SH-SY5Y (cell line): ENCODE data around the gene BMP2K.

Source experiments
- GATA2 ChIP-seq: IDR thresholded peaks from 2 replicates; pipeline ENCODE4 v1.6.1; 2011; ENCODE audit warnings: mild to moderate bottlenecking, low read depth, low read length
- GATA3 ChIP-seq: IDR thresholded peaks from 2 replicates; pipeline ENCODE4 v1.6.1; 2011; ENCODE audit warnings: low read depth, mild to moderate bottlenecking, low read length, moderate library complexity

BMP2K gene

DNA sequence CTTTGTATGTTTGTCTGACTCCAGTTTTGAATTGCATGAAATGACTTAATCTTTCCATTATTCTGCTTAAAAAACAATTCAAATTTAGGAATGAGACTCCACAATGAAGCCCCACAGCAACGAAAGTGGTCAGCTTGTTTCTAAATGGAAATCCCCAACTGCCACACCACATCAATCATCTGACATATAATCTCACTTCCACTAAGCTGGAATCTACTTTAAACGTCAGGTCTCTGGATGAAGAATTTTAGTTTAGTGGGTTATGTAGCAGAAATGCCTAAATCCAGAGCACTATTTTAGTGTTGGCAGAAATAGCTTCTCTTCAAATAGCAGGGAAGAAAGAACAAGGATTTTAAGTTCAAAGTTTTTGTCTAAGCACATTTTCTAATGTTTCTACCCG, 1.7 kb upstream of the BMP2K start:
- TF ChIP-seq GATA3 (no peak), GATA2 (no peak)

GRCh38 chr4:78775303-78776078, 659 bp upstream of the BMP2K start:
- TF ChIP-seq GATA3 (no peak), GATA2 (no peak)

GRCh38 chr4:78776729-78777575, 802 bp downstream of the BMP2K start:
- TF ChIP-seq GATA3 (no peak), GATA2 (no peak)

- TF ChIP-seq GATA3 (no peak), GATA2 (no peak)
These were observed 1.4 kb downstream of the BMP2K start for GRCh38 chr4:78777576-78777940.

GRCh38 chr4:78778530-78778929, 2.4 kb downstream of the BMP2K start:
- no peak for TF ChIP-seq GATA3
- TF ChIP-seq GATA2 = no peak

- no peak for TF ChIP-seq GATA2
- TF ChIP-seq GATA3 = no peak
These were observed 3.1 kb downstream of the BMP2K start for GRCh38 chr4:78779280-78779679.

DNA sequence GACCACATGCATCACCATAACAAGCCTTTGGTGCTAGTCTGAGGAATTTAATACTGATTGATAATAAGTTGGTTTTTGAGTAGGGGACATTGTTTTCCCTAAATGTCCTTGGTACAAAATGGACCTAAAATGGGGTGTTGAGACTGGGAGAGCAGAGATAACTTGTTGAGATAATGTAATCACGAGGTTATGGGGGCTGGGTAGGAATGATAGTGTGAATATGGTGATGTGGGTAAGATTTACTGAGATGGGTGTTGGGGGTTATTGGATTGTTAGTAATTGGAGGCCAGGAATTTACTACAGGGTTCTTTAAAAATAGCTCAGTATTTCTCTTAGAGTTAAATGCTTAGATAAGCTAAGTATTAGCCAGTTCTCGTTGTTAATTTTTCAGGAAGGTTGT, 3.9 kb downstream of the BMP2K start:
- TF ChIP-seq GATA3 = no peak
- TF ChIP-seq GATA2 = no peak

GRCh38 chr4:78781139-78781538, 5.0 kb downstream of the BMP2K start:
- TF ChIP-seq GATA3 = no peak
- no peak for TF ChIP-seq GATA2

DNA sequence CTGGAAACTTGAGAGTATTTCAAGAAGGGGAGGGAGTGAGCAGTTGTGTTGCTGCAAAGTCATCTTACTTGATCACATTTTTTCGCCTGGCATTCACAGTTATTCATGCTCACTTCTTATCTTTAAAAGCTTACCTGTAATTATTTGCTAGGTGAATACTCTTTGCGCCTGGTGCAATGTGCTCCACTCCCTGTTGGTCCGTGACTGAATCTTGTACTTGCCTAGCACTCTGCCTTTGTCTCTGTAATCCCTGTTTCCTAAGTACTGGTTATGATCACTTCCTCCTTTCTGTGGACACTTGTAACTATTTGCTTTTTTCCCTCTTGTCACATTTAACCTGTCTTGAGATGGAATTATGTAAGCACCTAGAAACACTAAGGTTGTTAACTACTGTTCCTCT, 5.8 kb downstream of the BMP2K start:
- TF ChIP-seq GATA3 = no peak
- no peak for TF ChIP-seq GATA2

DNA sequence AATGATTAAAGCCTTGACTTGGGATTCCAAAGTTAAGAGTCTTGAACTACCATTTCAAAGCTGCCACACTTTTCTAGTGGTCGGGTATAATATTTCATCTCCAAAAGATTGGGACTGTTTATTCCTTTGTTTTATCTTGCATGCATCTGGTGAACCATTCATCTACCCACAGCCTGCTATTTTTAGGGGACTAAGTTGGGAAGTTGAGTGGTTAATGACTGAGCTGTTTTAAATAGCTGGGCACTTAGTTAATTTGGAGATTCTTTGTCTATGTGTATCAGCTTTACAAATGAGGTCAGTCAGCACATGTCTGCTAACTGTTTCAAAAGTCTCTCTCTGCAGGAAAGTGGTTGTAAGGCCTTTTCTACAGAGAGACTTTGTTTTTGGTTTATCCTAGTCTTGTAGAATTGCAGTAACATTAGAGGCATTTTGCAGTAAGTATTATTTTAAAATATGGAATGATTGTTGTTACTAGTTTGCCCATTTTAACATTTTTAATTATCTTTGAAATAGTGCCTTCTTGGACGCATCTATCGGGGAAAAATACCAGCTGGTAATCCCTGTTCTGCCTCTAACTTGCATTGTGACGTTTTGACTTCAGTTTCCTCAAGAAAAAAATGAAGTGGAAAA, 8.2 kb downstream of the BMP2K start:
- no peak for TF ChIP-seq GATA3
- no peak for TF ChIP-seq GATA2

GRCh38 chr4:78787392-78788006, 11.3 kb downstream of the BMP2K start:
- TF ChIP-seq GATA3 = no peak

GRCh38 chr4:78788007-78788889, 12.1 kb downstream of the BMP2K start:
- TF ChIP-seq GATA3 (no peak), GATA2 (no peak)

DNA sequence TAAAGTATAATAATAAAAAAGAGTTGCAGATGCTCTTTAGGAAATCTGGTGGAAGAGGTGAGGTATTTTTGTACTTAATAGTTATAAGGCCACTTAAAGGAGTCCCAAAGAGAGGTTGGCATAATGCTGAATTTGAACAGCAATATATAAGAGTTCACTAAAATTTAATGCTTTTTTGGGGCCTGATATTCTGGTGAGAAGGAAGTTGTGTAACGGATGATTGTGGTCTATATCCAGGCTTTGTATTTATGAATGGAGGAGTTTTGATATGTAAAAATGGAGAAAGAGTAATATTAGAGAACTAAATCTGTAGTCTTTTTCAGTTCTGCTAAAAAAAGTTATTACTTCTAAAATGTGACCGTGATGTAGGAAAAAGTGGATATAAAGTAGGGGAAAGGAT, 20.4 kb downstream of the BMP2K start:
- no peak for TF ChIP-seq GATA3
- no peak for TF ChIP-seq GATA2
